MM.1S (cell line): ENCODE data around the gene EED.

Experiments used
- EZH2phosphoT487 ChIP-seq: fragments of 300-600 bp; sonication (generic); IDR thresholded peaks from 2 replicates; pipeline ENCODE4 v1.6.1; 2018; ENCODE audit warnings: antibody characterized with exemption, low read length
- TF ChIP-seq, protein P1 (sequence below): fragments of 300-600 bp; sonication (generic); IDR thresholded peaks from 2 replicates; pipeline ENCODE4 v1.5.1; 2016; ENCODE audit warnings: antibody characterized with exemption, low read length, mixed read lengths

DNA sequence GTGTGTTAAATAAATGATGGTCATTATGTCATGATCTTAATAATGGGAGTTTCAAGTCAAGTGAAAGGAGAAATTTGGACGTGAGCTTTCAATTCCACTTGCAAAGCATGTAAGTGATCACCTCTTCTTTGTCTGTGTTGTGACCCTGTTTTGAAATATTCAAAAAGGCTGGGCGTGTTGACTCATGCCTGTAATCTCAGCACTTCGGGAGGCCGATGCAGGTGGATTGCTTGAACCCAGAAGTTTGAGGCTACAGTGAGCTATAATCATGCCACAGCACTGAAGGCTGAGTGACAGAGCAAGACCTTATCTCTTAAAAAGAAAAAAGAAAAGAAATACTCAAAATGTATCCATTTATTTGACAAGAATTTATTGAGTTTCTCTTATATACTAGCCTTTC is 32.9 kb upstream of the EED start:
- TF ChIP-seq, protein P1, sequence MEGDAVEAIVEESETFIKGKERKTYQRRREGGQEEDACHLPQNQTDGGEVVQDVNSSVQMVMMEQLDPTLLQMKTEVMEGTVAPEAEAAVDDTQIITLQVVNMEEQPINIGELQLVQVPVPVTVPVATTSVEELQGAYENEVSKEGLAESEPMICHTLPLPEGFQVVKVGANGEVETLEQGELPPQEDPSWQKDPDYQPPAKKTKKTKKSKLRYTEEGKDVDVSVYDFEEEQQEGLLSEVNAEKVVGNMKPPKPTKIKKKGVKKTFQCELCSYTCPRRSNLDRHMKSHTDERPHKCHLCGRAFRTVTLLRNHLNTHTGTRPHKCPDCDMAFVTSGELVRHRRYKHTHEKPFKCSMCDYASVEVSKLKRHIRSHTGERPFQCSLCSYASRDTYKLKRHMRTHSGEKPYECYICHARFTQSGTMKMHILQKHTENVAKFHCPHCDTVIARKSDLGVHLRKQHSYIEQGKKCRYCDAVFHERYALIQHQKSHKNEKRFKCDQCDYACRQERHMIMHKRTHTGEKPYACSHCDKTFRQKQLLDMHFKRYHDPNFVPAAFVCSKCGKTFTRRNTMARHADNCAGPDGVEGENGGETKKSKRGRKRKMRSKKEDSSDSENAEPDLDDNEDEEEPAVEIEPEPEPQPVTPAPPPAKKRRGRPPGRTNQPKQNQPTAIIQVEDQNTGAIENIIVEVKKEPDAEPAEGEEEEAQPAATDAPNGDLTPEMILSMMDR: no peak
- no peak for TF ChIP-seq EZH2phosphoT487
